Stromal cell of bone marrow (primary cell): Measurements from ENCODE around the gene CYS1.

ENCODE experiments used
- DNase-seq: peaks from one replicate; pipeline ENCODE4 v3.0.0-alpha.2; 2012; ENCODE audit warnings: low read depth

Gene CYS1

GRCh38 chr2:10071595-10071994 is 8.6 kb downstream of the CYS1 start:
- DNase-seq, result no peak

- no peak for DNase-seq
These were observed 9.0 kb downstream of the CYS1 start for GRCh38 chr2:10071176-10071575.

GRCh38 chr2:10067881-10068280 is 12.3 kb downstream of the CYS1 start:
- DNase-seq, result no peak

- DNase-seq, result no peak
These were observed 12.9 kb downstream of the CYS1 start for GRCh38 chr2:10067330-10067729.

GRCh38 chr2:10065773-10066055 is 14.5 kb downstream of the CYS1 start:
- no peak for DNase-seq

- no peak for DNase-seq
These were observed 15.1 kb downstream of the CYS1 start for GRCh38 chr2:10064932-10065772.

- DNase-seq, result no peak
These were observed 16.6 kb downstream of the CYS1 start for GRCh38 chr2:10063566-10063965.

GRCh38 chr2:10062931-10063365 is 17.3 kb downstream of the CYS1 start:
- no peak for DNase-seq

- DNase-seq, result no peak
These were observed 18.8 kb downstream of the CYS1 start for GRCh38 chr2:10061221-10061925.

- DNase-seq, result no peak
These were observed 20.5 kb downstream of the CYS1 start for GRCh38 chr2:10059552-10060335.

- DNase-seq, result no peak
These were observed 21.2 kb downstream of the CYS1 start for GRCh38 chr2:10059016-10059351.

GRCh38 chr2:10058251-10059015 is 21.8 kb downstream of the CYS1 start:
- no peak for DNase-seq

GRCh38 chr2:10057231-10058107 is 22.7 kb downstream of the CYS1 start:
- DNase-seq, result peak; percentile 50

- no peak for DNase-seq
These were observed 23.8 kb downstream of the CYS1 start for GRCh38 chr2:10056439-10056838.

GRCh38 chr2:10054976-10055375 is 25.2 kb downstream of the CYS1 start:
- DNase-seq, result no peak

GRCh38 chr2:10054424-10054823 is 25.8 kb downstream of the CYS1 start:
- DNase-seq, result no peak

- DNase-seq, result no peak
These were observed 26.9 kb downstream of the CYS1 start for GRCh38 chr2:10053351-10053750.

GRCh38 chr2:10052216-10052615 is 28.0 kb downstream of the CYS1 start:
- DNase-seq, result no peak

- peak; percentile 36 for DNase-seq
These were observed 31.6 kb downstream of the CYS1 start for GRCh38 chr2:10048501-10049171.

- no peak for DNase-seq
These were observed 32.4 kb downstream of the CYS1 start for GRCh38 chr2:10047616-10048500.
